EL (cell line): Measurements from ENCODE around the gene SSU72.
A peak's percentile ranks its signal among the peaks of the same experiment; 100 is the strongest.
"Not testable (repeated sequence)": the region's sequence is repeated elsewhere in the genome, so short reads cannot be mapped to it uniquely, and the experiment has no call there.

Experiments
- DNase-seq: peaks from one replicate; pipeline ENCODE4 v3.0.0-alpha.2; 2016

The SSU72 gene

DNA sequence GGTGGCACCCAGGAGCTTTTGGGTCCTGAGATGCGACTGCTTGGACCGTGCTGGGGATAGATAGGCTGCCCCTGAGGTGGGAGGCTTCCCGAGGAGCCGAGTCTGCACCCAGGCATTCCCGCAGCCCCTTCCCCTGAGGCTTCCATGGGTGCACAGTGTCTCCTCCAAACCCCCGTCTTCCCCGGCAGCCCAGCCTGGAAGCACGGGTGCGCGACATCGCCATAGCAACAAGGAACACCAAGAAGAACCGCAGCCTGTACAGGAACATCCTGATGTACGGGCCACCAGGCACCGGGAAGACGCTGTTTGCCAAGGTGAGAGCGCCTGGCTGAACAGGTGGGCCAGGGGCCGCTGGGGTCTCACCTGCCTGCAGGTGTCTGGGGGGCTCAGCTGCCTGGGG lies 51.0 kb downstream of the SSU72 start:
- not testable (repeated sequence) for DNase-seq

DNA sequence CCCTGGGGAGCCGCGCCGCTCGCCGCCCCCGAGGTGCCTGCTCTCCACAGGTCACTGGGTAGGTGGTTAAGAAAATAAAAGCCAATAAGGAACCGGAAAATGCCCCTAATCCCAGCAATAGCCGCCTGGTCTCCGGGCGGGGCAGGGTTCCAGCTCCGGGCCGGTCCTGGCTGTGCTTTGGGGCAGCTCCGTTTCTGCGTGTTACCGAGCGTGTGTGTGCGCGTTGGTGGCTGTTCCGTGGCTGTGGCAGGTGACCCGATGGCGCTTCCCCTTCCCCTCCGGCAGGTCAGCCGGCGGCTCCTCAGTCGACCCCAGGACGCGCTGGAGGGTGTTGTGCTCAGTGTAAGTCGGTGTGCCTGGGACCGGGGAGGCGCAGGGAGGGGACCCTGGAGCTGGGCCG lies 51.4 kb downstream of the SSU72 start:
- DNase-seq = not testable (repeated sequence)

DNA sequence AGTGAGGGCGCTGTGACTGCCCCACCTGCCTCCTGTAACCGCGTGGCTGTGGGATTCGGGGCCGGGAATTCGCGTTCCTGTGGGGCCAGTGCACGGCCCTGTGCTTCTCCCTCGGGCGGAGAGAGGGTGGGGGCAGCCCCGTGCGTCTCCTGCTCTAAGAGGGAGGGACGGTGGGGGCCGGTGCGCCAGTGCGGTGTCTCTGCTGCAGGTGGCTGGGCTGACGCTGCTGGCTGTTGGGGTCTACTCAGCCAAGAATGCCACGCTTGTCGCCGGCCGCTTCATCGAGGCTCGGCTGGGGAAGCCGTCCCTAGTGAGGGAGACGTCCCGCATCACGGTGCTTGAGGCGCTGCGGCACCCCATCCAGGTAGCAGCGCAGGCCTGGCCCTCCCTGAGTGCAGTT lies 52.1 kb downstream of the SSU72 start:
- DNase-seq = not testable (repeated sequence)

DNA sequence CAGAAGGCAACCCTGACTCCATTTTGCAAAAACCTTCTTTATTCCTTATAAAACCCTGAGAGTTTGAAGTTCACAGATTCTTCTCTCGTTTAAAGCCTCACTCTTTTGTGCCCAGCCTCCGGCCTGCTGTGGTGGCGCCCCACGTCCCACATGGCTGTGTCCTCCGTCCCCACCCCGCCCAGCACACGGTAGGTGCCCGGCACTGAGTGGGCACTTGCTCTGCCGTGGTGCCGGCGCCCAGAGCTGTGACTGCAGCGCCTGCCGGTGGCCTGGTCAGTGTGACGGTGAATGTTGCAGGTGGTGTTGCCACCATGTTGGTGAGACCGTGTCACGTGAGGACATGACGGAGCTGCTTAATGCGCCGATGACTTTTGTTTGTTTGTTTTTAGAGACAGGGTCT lies 53.3 kb downstream of the SSU72 start:
- no peak for DNase-seq

DNA sequence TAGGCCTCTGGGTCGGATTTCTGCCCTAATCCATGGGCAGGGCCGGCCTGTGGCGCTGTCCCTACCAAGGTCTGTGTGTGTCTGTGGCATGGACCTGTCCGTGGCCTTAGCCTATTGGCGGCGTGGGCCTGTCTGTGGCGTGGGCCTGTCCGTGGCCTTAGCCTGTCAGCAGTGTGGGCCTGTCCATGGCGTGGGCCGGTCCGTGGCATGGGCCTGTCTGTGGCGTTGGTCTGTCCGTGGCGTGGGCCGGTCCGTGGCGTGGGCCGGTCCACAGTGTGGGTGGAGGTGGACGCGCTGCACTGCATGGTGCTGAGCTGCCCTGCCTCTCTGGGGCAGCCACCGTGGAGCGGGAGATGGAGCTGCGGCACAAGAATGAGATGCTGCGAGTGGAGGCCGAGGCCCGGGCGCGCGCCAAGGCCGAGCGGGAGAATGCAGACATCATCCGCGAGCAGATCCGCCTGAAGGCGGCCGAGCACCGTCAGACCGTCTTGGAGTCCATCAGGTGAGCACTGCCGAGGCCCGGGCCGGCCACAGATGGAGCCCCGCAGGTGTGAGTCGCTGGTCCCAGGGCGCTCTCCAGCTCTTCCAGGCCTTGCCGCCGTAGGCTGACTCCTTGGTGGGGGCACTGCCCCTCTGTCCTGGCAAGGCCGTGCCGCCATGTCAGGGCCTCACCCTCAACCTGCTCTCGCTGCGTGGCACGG lies 54.7 kb downstream of the SSU72 start:
- not testable (repeated sequence) for DNase-seq

DNA sequence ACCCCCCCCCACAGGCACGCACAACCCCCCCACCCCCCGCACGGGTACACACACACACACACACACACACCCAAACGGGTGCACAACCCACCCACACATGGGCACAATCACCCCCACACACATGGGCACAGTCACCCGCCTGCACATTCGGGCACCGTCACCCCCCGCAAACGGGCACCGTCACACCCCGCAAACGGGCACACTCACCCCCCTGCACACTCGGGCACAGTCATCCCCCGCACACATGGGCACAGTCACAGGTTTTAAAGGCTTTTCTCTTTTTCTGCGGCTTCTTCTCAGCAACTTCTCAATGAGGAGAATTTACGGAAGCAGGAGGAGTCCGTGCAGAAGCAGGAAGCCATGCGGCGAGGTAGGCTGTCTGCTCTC lies 56.0 kb downstream of the SSU72 start:
- not testable (repeated sequence) for DNase-seq

DNA sequence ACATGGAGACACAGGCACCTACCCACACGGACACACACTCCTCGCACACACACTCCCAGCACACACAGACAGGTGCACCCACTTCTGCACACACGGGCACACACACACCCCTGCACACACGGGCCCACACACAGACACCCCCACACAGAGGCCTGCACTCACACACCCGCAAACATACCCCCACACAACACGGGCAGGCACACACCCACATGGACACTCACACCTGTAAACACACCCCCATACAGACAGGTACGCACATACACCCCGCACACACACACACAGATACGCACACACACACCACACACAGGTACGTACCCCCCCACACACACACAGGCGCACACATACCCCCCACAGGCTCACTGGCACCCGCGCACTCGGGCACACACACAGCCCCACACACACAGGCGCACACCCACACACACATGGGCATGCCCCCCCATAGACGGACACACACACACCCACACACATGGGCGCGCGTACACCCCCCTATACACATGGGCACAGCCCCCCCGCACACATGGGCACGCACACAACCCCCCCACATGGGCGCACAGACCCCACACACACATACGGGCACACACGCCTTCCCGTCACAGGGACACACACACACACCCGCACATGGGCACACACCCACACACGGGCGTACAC lies 56.6 kb downstream of the SSU72 start:
- no peak for DNase-seq

DNA sequence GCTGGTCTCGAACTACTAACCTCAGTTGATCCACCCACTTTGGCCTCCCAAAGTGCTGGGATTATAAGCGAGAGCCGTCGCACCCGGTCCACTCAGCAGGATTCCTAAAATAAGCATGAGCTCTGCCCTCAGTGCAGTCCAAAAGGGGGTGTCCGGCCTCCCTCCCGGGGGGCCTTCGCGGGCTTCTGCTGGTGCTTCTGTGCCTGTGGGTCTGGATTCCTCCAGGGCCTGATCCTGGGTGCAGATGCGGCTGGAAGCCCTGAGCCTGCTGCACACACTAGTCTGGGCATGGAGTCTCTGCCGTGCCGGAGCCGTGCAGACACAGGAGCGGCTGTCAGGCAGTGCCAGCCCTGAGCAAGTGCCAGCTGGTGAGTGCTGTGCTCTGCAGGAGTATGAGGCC lies 57.7 kb downstream of the SSU72 start:
- DNase-seq = not testable (repeated sequence)

DNA sequence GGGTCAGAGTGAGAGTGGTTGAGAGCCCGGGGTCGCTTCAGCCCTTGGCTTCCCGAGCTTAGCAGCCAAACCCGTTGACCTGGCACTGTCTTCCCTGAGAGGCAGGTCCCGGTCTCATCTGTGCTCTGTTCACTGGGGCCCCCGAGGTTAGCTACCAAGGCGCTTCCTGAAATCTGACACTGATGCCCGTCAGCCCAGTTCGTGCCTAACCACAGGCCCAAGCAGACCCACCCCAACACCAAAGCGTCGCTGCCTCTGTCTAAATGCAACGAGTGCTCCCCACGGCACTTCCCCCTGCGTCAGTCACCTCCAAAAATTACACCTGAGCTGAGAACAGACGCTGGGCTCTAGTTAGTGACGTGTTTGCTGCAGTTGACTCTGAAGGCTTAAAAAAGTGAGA lies 60.3 kb downstream of the SSU72 start:
- DNase-seq = not testable (repeated sequence)

DNA sequence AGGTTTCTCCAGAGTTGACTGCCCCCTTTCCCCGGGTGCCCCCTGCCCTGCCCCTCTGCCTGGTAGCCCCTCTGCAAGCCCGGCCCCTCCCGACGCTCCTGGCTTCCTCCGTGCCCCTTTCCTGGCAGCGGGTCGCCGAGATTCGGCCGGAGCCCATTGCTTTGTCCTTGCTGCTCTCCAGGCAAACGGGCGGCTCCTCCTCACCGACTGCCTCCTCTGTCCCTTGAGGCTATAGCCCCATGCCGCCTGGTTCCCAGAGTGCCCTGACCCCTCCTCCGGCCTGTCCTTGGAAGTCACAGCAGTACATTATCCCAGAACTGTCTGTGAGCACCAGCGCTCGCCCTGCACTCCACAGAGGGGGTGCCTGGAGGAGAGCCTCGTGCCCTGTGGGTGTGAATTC lies 61.0 kb downstream of the SSU72 start:
- DNase-seq = not testable (repeated sequence)

DNA sequence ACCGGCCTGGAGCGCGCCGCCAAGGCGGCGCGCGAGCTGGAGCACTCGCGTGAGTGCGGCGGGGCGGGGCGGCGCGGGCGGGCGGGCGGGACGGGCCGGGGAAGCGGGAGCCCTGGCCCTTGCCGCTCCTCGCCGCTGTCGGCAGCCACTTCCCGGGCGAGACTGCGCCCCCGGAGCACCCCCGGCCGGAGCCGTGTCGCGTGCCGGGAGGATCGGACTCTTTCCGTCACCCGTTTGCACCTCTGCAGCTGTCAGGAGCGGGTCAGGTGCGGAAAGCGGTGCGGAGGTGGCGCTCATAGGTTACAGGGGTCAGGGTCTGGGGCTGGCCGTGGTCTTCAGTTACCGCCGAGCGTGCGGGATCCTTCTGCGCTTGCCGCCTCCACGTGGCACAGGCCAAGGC lies 62.2 kb downstream of the SSU72 start:
- DNase-seq = not testable (repeated sequence)

DNA sequence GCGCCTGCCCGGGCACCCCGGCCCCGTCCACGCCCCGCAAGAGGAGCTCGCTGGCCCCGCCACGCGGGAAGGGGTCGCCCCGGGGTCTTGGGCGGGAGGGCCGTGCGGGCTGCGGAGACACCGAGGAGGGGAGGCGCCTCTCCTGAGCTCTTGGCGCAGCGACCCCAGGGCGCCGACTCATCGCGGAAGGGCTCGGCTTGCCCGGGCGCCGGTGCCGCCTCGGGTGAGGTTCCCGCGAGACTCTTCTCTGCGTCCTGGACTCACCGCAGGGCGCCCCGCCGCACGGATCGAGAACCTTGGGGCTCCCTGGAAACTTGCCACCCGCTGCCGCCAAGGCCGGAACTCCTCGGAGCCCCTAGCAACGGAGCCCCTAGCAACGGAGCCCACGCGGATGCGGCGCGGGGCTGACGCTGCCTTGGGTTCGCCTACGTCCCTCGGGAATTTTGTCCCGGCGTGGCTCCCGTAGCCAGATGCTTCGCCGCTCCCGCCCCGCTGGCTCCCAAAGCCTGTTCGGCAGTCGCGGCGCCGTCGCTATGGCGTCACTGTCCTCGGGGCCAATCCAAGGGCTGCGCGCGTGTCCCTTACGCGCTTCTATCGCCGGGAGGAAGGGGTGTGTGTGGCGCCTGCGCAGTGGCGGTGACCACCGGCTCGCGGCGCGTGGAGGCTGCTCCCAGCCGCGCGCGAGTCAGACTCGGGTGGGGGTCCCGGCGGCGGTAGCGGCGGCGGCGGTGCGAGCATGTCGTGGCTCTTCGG lies 63.0 kb downstream of the SSU72 start, which contains the start of gene ATAD3A:
ATAD3A (plus strand) TSS at position 630 of the 753 bp plus-strand sequence; CDS start at position 737, 107 bp downstream.
- DNase-seq = peak; percentile 97

DNA sequence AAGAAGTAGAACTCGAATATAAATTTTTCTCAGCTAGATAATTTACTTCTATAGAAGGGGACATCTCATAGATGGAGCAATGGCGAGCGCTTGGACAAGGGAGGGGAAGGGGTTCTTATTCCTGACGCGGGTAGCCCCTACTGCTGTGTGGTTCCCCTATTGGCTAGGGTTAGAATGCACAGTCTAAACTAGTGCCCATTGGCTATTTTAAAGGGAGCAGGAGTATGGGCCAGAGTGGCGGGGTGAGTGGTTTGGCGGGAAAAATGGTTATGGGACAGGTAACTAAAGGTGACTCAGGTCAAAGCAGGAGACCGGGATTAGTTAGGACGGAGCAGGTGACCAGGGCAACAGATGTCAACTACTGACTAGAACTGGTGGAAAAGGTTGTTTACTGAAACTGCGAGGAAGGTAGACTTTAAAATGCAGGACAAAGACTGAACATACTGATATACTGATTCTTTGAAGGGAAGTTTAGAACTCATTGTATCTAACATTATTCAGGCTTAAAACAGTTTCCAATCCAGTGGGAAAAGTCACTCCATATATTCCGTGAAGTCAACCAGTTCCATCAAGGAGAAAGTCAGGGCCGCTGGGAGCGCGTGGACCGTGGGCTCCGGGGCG lies 63.6 kb downstream of the SSU72 start:
- DNase-seq = peak; percentile 15

DNA sequence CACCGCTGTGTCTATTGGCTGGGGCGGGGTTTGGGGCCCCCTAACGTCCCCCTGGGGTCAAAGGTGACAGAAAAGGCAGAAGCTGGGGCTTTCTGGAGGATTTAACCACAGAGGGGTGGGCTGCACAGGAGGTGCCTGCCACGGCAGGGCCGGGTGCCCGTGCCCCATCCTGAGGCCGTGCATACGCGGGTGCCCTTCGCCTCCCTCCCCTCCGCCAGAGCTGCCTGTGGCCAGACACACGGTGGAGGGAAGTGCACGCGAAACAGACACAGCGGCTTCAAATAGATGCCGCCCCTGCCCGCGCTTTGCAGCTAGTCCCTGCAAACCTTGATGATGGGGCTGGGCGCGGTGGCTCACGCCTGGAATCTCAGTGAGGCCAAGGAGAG lies 65.2 kb downstream of the SSU72 start:
- not testable (repeated sequence) for DNase-seq

DNA sequence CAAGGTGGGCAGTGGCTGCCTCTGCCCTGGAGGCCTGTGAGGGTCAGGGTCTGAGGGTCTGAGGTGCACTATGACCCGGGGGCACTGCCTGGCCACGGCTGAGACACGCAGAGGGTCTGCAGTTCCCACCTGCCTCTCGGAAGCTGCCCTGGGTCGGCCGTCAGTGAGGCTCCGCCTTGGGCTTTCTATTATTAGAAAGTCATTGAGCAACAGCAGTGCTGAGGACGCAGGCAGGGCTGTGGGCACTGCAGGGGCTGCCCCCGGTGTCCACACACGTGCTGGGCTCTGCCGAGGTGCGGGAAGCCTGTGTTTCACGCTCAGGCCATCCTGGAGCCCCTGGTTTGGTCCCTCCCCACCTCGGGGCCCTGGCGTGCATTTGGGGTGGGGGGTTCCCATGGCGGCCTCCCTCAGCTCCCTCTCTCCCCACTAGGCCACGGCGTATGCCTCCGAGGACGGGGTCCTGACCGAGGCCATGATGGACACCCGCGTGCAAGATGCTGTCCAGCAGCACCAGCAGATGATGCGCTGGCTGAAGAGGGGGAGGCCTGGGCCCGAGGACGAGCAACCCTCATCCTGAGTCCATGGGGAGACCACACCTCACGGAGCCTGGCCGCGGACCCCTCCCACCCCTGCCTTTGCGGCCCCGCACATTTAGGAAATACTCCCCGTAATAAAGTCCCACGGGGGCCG lies 65.7 kb downstream of the SSU72 start:
- not testable (repeated sequence) for DNase-seq

DNA sequence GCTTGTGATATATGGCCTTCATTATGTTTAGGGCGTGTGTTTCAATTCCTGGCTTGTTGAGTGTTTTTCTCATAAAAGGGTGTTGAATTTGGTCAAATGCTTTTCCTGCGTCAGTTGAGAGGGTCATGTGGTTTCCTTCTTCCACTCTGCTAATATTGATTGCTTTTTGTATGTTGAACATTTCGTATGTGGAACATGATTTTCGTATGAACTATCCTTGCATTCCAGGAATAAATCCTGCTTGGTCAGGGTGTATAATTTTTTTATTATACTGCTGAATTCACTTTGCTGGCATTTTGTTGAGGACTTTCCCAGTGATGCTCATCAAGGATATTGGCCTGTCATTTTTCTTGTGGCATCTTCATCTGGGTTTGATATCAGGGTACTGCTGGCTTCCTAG lies 67.4 kb downstream of the SSU72 start:
- no peak for DNase-seq

DNA sequence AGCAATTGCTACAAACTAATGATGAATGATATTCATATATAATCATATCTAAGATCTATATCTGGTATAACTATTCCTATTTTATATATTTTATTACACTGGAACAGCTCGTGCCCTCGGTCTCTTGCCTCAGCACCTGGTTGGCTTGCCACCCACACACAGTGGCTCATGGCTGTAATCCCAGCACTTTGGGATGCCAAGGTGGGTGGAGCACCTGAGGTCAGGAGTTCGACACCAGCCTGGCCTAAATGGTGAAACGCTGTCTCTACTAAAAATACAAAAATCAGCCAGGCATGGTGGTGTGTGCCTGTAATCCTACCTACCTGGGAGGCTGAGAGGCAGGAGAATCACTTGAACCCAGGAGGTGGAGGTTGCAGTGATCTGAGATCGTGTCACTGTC lies 68.9 kb downstream of the SSU72 start:
- DNase-seq = not testable (repeated sequence)

DNA sequence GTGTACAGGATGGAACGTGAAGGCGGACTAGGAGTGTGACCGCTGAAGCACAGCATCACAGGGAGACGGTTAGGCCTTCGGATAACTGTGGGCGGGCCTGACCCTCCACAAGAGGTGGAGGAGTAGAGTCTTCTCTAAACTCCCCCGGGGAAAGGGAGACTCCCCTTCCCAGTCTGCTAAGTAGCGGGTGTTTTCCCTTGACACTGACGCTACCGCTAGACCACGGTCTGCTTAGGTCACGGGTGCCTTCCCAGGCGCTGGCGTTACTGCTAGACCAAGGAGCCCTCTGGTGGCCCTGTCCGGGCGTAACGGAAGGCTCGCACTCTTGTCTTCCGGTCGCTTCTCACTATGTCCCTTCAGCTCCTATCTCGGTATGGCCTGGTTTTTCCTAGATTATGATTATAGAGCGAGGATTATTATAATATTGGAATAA lies 69.3 kb downstream of the SSU72 start:
- peak; percentile 25 for DNase-seq

DNA sequence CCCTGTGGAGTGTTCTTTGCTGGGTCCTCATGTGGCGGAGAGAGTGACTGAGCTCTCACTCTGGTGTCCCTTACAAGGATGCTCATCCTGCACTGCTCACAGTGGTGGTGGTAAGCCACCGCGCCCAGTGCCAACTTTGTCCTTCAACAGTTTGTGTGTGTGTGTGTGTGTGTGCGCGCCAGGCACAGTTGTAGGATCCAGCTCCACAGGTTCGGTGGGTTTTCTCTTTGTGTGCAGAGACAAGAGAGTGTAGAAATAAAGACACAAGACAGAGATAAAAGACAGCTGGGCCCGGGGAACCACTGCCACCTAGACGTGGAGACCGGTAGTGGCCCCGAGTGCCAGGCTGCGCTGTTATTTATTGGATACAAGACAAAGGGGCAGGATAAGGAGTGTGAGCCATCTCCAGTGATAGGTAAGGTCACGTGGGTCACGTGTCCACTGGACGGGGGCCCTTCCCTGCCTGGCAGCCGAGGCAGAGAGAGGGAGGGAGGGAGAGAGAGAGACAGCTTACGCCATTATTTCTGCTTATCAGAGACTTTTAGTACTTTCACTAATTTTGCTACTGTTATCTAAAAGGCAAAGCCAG lies 69.8 kb downstream of the SSU72 start:
- DNase-seq = peak; percentile 61

DNA sequence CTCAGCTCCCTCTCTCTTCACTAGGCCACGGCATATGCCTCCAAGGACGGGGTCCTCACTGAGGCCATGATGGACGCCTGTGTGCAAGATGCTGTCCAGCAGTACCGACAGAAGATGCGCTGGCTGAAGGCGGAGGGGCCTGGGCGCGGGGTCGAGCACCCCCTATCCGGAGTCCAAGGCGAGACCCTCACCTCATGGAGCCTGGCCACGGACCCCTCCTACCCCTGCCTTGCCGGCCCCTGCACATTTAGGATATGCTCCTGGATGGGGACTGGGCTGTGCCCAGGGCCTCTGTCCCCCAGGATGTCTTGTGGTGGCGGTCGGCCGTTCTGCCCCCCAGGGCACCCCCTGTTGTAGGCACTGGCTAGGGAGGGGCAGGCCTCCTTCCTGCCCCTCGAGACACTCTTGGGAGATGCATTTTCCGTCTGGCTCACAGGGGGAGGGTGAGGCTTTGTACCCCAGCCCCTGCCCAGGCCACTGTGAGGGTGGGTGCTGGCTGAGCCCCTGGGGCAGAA lies 79.1 kb downstream of the SSU72 start:
- not testable (repeated sequence) for DNase-seq

DNA sequence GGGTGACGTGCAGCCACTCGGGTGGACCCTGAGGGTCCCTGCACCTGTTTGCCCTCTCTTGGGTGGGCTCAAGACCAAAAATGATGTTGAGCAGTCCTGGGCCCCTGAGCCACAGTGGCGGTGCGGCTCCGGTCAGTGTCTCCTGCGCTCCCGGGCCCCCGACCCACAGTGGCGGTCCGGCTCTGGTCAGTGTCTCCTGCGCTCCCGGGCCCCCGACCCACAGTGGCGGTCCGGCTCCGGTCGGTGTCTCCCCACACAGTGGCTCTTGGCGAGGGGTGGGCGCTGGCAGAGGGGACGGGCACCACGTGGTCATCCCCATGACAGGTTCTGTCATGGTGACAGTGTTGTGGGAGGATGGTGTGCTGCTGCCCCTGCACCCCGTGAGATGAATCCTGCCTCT lies 80.4 kb downstream of the SSU72 start:
- not testable (repeated sequence) for DNase-seq
